ELF-1 (cell line): ENCODE measurements around the gene CDH18.

Experiments used
- DNase-seq: peaks from one replicate; pipeline ENCODE4 v3.0.0-alpha.2; 2016; ENCODE audit warnings: low read depth, low spot score

Gene CDH18

GRCh38 chr5:19987612-19988361 is at the start of gene CDH18:
TSS of gene CDH18 (minus strand) at chr5:19988200. CDS start at chr5:19838986, 149,214 bp downstream.
- DNase-seq: peak; percentile 83

- DNase-seq: no peak
Measured at GRCh38 chr5:20034717-20035116, 46.7 kb upstream of the CDH18 start.

GRCh38 chr5:20033881-20034280 is 45.9 kb upstream of the CDH18 start:
- DNase-seq: no peak

- no peak for DNase-seq
Measured at GRCh38 chr5:20032896-20033295, 44.9 kb upstream of the CDH18 start.

GRCh38 chr5:20030125-20030524 is 42.1 kb upstream of the CDH18 start:
- DNase-seq: no peak

- no peak for DNase-seq
Measured at GRCh38 chr5:20029266-20029665, 41.3 kb upstream of the CDH18 start.

GRCh38 chr5:20028506-20028905 is 40.5 kb upstream of the CDH18 start:
- DNase-seq: no peak

- DNase-seq: no peak
Measured at GRCh38 chr5:20023686-20024180, 35.7 kb upstream of the CDH18 start.

- DNase-seq: peak; percentile 72
Measured at GRCh38 chr5:20020247-20020646, 32.2 kb upstream of the CDH18 start.

- DNase-seq: no peak
Measured at GRCh38 chr5:20017021-20017420, 29.0 kb upstream of the CDH18 start.

GRCh38 chr5:20000416-20000815 is 12.4 kb upstream of the CDH18 start:
- no peak for DNase-seq

- no peak for DNase-seq
Measured at GRCh38 chr5:19988457-19988856, 457 bp upstream of the CDH18 start.

GRCh38 chr5:19986806-19987205 is 1.2 kb downstream of the CDH18 start:
- no peak for DNase-seq

GRCh38 chr5:19986031-19986619 is 1.9 kb downstream of the CDH18 start:
- DNase-seq: no peak

GRCh38 chr5:19978476-19978875 is 9.5 kb downstream of the CDH18 start:
- DNase-seq: no peak

GRCh38 chr5:19977099-19977498 is 10.9 kb downstream of the CDH18 start:
- DNase-seq: no peak

GRCh38 chr5:19975795-19976194 is 12.2 kb downstream of the CDH18 start:
- DNase-seq: no peak

GRCh38 chr5:19960451-19960850 is 27.5 kb downstream of the CDH18 start:
- no peak for DNase-seq

- no peak for DNase-seq
Measured at GRCh38 chr5:19959830-19960384, 28.1 kb downstream of the CDH18 start.

GRCh38 chr5:19950897-19951296 is 37.1 kb downstream of the CDH18 start:
- no peak for DNase-seq

GRCh38 chr5:19940192-19940591 is 47.8 kb downstream of the CDH18 start:
- no peak for DNase-seq

- DNase-seq: no peak
Measured at GRCh38 chr5:19930451-19930850, 57.5 kb downstream of the CDH18 start.
